ENCODE results near the gene CFAP69.

Gene CFAP69

DNA sequence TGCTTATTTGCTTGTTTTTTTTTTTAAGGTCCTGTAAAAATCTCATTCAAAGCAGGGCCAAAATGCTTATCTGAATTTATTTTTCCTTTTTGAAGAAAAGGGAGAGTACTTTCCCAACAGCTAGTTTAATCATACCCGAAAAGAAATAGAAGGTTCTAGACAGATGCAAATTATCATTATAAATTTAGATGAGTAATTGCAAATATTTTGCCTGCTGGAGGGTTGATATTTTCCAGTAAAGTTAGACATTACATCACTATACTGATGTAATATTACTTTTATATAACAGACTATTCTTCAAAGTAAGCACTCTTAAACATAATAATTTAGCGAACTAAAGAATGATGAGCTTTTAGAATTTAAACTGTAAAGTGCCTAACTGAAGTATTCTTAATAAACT lies 14.1 kb upstream of the CFAP69 start:
- Histone ChIP-seq H3K9me3 (no peaks in the 10 kb centered on the region), H3K4me3 (no peak overlapping the region), H3K36me3 (no peaks in the 10 kb centered on the region), H4K20me1 (no peaks in the 10 kb centered on the region), H3K27ac (no peak overlapping the region), H3K9ac (no peak overlapping the region), H3K27me3 (no peaks in the 10 kb centered on the region), H3K4me1 (no peaks in the 10 kb centered on the region), H3K4me2 (no peak overlapping the region)
- no peak for TF ChIP-seq Cebpa-rat (IDR thresholded peaks at IDR 0.05)

DNA sequence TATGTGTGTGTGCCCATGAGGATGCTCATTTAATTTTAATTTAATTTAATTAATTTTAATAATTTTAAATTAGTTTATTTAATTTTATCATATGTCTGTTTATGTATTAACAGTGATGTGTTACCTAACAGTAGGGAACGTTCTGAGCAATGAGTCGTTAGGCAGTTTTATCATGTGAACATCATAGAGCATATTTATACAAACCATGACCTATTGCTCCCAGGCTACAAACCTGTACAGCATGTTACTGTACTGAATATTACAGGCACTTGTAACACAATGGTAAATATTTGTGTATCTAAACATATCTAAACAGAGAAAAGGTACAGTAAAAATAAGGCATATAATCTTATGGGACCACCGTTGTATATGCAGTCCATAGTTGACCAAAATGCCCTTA lies 13.7 kb upstream of the CFAP69 start:
- Histone ChIP-seq H3K9me3 (no peaks in the 10 kb centered on the region), H3K27me3 (no peaks in the 10 kb centered on the region), H3K4me2 (no peak overlapping the region), H3K9ac (no peak overlapping the region), H3K4me1 (no peaks in the 10 kb centered on the region), H4K20me1 (no peaks in the 10 kb centered on the region), H3K4me3 (no peak overlapping the region), H3K36me3 (no peaks in the 10 kb centered on the region), H3K27ac (no peak overlapping the region)
- TF ChIP-seq Cebpa-rat (IDR thresholded peaks at IDR 0.05) = no peak

- no peaks in the 10 kb centered on the region for H3K27me3 ChIP-seq
- TF ChIP-seq Cebpa-rat (IDR thresholded peaks at IDR 0.05) = no peak
- H3K9me3 ChIP-seq = no peaks in the 10 kb centered on the region
- H4K20me1 ChIP-seq = no peaks in the 10 kb centered on the region
- no peak overlapping the region for H3K4me2 ChIP-seq
- H3K9ac ChIP-seq = no peak overlapping the region
- H3K4me1 ChIP-seq = no peaks in the 10 kb centered on the region
- H3K4me3 ChIP-seq = no peak overlapping the region
- H3K27ac ChIP-seq = no peak overlapping the region
- H3K36me3 ChIP-seq = no peaks in the 10 kb centered on the region
Measured at GRCh38 chr7:90232430-90232829, 12.5 kb upstream of the CFAP69 start.

GRCh38 chr7:90233569-90233968 lies 11.4 kb upstream of the CFAP69 start:
- H3K9ac ChIP-seq = no peak overlapping the region
- H3K4me1 ChIP-seq = no peaks in the 10 kb centered on the region
- H3K27ac ChIP-seq = no peak overlapping the region
- no peaks in the 10 kb centered on the region for H3K9me3 ChIP-seq
- no peaks in the 10 kb centered on the region for H4K20me1 ChIP-seq
- TF ChIP-seq Cebpa-rat (IDR thresholded peaks at IDR 0.05) = no peak
- no peaks in the 10 kb centered on the region for H3K27me3 ChIP-seq
- H3K4me3 ChIP-seq = no peak overlapping the region
- no peaks in the 10 kb centered on the region for H3K36me3 ChIP-seq
- no peak overlapping the region for H3K4me2 ChIP-seq

DNA sequence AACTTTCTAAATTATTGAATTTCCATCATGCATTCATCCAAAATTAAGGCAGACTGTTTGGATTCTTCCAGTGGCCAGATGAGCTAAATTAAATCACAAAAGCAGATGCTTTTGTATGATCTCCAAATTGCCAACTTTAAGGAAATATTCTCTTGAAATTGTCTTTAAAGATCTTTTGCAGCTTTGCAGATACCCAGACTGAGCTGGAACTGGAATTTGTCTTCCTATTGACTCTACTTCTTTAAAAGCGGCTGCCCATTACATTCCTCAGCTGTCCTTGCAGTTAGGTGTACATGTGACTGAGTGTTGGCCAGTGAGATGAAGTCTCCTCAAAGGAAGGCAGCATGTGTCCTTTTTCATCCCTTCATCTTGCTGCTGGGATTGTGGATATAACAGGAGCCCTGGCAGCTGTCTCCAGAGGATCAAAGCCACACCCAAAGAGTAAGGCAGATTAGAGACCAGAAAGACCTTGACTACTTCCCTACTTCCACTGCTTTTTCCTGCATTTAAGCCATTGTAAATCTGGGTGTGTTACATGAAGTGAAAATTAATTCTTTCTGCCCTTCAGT lies 8.2 kb upstream of the CFAP69 start:
- H3K9ac ChIP-seq = no peak overlapping the region
- no peak for TF ChIP-seq Cebpa-rat (IDR thresholded peaks at IDR 0.05)
- no peak overlapping the region for H3K4me2 ChIP-seq
- no peaks in the 10 kb centered on the region for H4K20me1 ChIP-seq
- H3K27ac ChIP-seq = no peak overlapping the region
- no peaks in the 10 kb centered on the region for H3K36me3 ChIP-seq
- no peaks in the 10 kb centered on the region for H3K9me3 ChIP-seq
- H3K4me1 ChIP-seq = no peaks in the 10 kb centered on the region
- H3K4me3 ChIP-seq = no peak overlapping the region
- H3K27me3 ChIP-seq = no peaks in the 10 kb centered on the region

GRCh38 chr7:90238022-90238421 lies 7.0 kb upstream of the CFAP69 start:
- H3K4me1 ChIP-seq = no peaks in the 10 kb centered on the region
- H3K4me3 ChIP-seq = no peak overlapping the region
- H3K9me3 ChIP-seq = no peaks in the 10 kb centered on the region
- no peak overlapping the region for H3K4me2 ChIP-seq
- H4K20me1 ChIP-seq = no peaks in the 10 kb centered on the region
- no peak overlapping the region for H3K27ac ChIP-seq
- TF ChIP-seq Cebpa-rat (IDR thresholded peaks at IDR 0.05) = no peak
- H3K27me3 ChIP-seq = no peaks in the 10 kb centered on the region
- no peak overlapping the region for H3K9ac ChIP-seq
- H3K36me3 ChIP-seq = no peaks in the 10 kb centered on the region

GRCh38 chr7:90238583-90238982 lies 6.4 kb upstream of the CFAP69 start:
- no peak overlapping the region for H3K4me2 ChIP-seq
- H3K36me3 ChIP-seq = no peaks in the 10 kb centered on the region
- no peaks in the 10 kb centered on the region for H3K27me3 ChIP-seq
- no peak overlapping the region for H3K9ac ChIP-seq
- no peak overlapping the region for H3K27ac ChIP-seq
- no peaks in the 10 kb centered on the region for H4K20me1 ChIP-seq
- no peak for TF ChIP-seq Cebpa-rat (IDR thresholded peaks at IDR 0.05)
- H3K9me3 ChIP-seq = no peaks in the 10 kb centered on the region
- H3K4me3 ChIP-seq = no peak overlapping the region
- no peaks in the 10 kb centered on the region for H3K4me1 ChIP-seq

GRCh38 chr7:90239050-90239449 lies 5.9 kb upstream of the CFAP69 start:
- H3K9me3 ChIP-seq = no peaks in the 10 kb centered on the region
- H3K9ac ChIP-seq = no peak overlapping the region
- H4K20me1 ChIP-seq = no peaks in the 10 kb centered on the region
- H3K27ac ChIP-seq = no peak overlapping the region
- H3K4me2 ChIP-seq = no peak overlapping the region
- no peaks in the 10 kb centered on the region for H3K27me3 ChIP-seq
- H3K36me3 ChIP-seq = no peaks in the 10 kb centered on the region
- no peak for TF ChIP-seq Cebpa-rat (IDR thresholded peaks at IDR 0.05)
- H3K4me3 ChIP-seq = no peak overlapping the region
- H3K4me1 ChIP-seq = no peaks in the 10 kb centered on the region

- H3K4me2 ChIP-seq = no peak overlapping the region
- no peaks in the 10 kb centered on the region for H4K20me1 ChIP-seq
- H3K27me3 ChIP-seq = no peaks in the 10 kb centered on the region
- TF ChIP-seq Cebpa-rat (IDR thresholded peaks at IDR 0.05) = no peak
- no peak overlapping the region for H3K9ac ChIP-seq
- no peak overlapping the region for H3K27ac ChIP-seq
- H3K4me1 ChIP-seq = no peaks in the 10 kb centered on the region
- no peaks in the 10 kb centered on the region for H3K36me3 ChIP-seq
- H3K4me3 ChIP-seq = no peak overlapping the region
- H3K9me3 ChIP-seq = peaks cover under 1% of the 10 kb centered on the region; the same call in 1 of the 2 replicates
Measured at GRCh38 chr7:90239625-90240228, 5.2 kb upstream of the CFAP69 start.

DNA sequence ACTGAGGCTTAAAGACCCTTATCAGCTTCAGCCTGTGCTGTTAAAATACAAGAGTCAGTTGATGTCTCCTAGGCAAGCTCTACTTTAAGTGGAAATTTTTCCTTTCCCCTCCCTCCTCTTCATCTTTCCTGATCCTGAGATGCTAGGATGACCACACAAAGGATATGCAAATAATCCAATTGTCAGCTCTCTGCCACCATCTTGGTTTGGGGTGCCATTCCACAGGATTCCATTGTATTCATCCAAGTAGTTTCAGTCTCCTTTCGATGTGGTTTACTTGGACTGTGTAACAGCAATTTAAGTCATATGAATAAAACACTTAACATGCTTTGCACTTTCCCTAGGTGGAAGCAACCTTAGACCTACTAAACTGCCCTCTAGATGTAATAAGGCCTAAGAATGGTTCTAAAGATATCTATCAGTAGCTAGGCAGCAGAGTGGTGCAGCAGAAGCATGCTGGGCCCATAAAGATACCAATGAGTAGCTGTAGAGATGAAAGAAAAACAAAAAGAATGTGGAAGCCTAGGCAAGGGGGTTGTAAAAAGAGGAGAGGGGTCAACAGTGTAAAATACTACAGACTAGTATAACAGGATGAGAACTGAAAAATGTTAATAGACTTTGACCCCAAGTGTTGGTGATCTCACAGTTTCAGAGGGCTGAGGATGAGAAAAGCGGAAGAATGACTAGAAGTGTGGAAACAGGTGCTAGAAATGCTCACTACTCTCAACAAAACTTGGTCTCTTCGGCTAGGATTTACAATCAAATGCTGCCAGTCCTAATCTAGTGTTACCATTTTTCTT lies 2.4 kb upstream of the CFAP69 start:
- Histone ChIP-seq H3K4me1 (no peaks in the 10 kb centered on the region), H3K4me3 (no peak overlapping the region), H3K9ac (no peak overlapping the region), H3K27ac (no peak overlapping the region), H4K20me1 (no peaks in the 10 kb centered on the region), H3K27me3 (no peaks in the 10 kb centered on the region), H3K4me2 (no peak overlapping the region), H3K36me3 (no peaks in the 10 kb centered on the region), H3K9me3 (peaks cover 11% of the 10 kb centered on the region)
- TF ChIP-seq Cebpa-rat (IDR thresholded peaks at IDR 0.05) = no peak

Measured in BLaER1 (cell line).